ENCODE data around the gene PATL1. TPM values are rescaled to one million over a fixed set of nuclear protein-coding genes. Genes with fewer than 3 reads are reported as not detected.

Gene PATL1
- total RNA-seq, 1 donor from 2014 or later: 37.4 TPM

DNA sequence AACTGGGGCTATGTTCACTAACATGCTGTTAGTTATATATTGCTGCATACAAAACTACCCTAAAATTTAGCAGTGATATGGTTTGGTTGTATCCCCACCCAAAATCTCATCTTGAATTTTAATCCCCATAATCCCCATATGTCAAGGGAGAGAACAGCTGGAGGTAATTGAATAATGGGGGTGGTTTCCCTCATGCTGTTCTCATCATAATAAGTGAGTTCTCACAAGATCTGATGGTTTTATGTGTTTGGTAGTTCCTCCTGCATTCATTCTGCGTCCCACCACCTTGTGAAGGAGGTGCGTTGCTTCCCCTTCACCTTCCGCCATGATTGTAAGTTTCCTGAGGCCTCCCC, 10.0 kb upstream of the PATL1 start:
- TF ChIP-seq, protein P1, sequence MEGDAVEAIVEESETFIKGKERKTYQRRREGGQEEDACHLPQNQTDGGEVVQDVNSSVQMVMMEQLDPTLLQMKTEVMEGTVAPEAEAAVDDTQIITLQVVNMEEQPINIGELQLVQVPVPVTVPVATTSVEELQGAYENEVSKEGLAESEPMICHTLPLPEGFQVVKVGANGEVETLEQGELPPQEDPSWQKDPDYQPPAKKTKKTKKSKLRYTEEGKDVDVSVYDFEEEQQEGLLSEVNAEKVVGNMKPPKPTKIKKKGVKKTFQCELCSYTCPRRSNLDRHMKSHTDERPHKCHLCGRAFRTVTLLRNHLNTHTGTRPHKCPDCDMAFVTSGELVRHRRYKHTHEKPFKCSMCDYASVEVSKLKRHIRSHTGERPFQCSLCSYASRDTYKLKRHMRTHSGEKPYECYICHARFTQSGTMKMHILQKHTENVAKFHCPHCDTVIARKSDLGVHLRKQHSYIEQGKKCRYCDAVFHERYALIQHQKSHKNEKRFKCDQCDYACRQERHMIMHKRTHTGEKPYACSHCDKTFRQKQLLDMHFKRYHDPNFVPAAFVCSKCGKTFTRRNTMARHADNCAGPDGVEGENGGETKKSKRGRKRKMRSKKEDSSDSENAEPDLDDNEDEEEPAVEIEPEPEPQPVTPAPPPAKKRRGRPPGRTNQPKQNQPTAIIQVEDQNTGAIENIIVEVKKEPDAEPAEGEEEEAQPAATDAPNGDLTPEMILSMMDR (conservative IDR thresholded peaks at IDR 0.05): no peak
- no peak for DNase-seq (ENCODE audit: extremely low spot score, unreplicated experiment)
- Mint-ChIP-seq H3K9me3 (no peaks in the 10 kb centered on the region), H3K27me3 (peaks cover 4% of the 10 kb centered on the region), H3K4me3 (no peak overlapping the region), H3K4me1 (ENCODE audit: unreplicated experiment) (peaks cover 6% of the 10 kb centered on the region), H3K36me3 (no peaks in the 10 kb centered on the region), H3K27ac (no peak overlapping the region)

DNA sequence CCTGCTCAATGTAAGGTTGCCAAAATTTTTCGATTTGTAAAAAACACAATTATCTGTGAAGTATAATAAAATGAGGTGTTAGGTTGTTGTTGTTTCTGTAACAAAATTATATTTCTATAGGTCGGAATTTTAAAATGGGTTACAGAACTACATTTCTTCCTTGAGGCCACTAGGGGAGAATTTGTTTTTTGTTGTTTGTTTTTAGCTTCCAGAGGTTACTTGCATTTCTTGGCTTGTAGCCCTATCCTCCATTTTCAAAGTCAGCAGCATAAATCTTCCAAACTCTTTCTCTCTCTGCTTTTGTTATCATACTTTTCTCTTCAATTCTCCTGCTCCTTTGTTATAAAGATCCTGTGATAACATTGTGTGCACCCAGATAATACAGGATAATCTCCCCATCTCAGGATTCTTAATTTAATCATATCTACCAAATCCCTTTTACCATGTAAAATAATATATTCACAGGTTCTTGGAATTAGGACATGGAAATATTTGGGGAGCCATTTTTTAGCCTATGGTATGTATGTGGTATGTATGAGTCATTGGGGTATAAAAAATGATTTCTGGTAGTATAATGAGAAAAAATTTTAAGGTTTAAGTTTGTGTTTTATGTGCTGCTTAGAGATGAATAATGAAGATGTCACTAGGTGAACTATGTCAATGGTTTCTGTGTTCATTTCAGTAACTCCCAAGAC, 9.4 kb upstream of the PATL1 start:
- Mint-ChIP-seq H3K27me3 (peaks cover 4% of the 10 kb centered on the region), H3K9me3 (no peaks in the 10 kb centered on the region), H3K36me3 (no peaks in the 10 kb centered on the region), H3K4me3 (no peak overlapping the region), H3K27ac (no peak overlapping the region), H3K4me1 (ENCODE audit: unreplicated experiment) (peaks cover 6% of the 10 kb centered on the region)
- TF ChIP-seq, protein P1 (conservative IDR thresholded peaks at IDR 0.05): peak; percentile 47
- no peak for DNase-seq (ENCODE audit: extremely low spot score, unreplicated experiment)

DNA sequence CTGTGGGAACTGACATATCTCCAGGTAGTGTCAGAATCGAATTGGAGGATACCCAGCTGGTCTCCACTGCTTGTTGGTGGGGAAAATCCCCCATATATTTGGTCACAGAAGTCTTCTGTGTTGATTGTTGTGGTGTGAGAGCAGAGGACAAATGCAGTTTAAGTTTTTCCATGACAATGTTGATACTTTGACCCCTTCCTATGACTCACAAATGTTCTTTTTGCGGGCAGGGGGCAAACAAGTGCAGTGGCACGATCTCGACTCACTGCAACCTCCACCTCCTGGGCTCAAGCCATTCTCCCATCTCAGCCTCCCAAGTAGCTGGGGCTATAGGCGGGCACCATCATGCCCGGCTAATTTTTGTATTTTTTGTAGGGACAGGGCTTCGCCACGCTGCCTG, 7.4 kb upstream of the PATL1 start:
- H3K4me3 Mint-ChIP-seq: no peak overlapping the region

DNA sequence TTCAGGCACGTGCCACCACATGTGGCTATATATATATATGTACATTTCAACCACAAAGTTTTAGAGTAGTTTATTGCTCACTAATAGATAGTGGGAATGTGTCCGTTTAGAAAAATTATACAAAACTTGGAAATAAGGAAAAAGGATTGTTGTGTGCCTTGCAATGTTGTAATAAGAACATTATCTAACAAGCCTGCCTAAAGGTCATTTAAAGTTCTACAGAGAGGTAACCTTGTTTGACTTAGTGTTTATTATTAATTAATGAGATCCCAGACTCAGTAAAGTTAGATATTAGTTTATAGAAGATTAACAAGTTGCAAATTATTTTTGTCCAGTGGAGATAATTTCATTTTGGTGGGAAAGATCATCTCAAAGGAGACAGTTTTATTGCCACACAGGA, 5.5 kb upstream of the PATL1 start:
- no peaks in the 10 kb centered on the region for H3K36me3 Mint-ChIP-seq

More for the DNA sequence above, 7.4 kb upstream of the PATL1 start:
- TF ChIP-seq, protein P1 (conservative IDR thresholded peaks at IDR 0.05): no peak
- Mint-ChIP-seq H3K27me3 (peaks cover 4% of the 10 kb centered on the region), H3K4me1 (ENCODE audit: unreplicated experiment) (peaks cover 6% of the 10 kb centered on the region), H3K9me3 (no peaks in the 10 kb centered on the region), H3K36me3 (no peaks in the 10 kb centered on the region), H3K27ac (no peak overlapping the region)
- DNase-seq (ENCODE audit: extremely low spot score, unreplicated experiment): no peak

DNA sequence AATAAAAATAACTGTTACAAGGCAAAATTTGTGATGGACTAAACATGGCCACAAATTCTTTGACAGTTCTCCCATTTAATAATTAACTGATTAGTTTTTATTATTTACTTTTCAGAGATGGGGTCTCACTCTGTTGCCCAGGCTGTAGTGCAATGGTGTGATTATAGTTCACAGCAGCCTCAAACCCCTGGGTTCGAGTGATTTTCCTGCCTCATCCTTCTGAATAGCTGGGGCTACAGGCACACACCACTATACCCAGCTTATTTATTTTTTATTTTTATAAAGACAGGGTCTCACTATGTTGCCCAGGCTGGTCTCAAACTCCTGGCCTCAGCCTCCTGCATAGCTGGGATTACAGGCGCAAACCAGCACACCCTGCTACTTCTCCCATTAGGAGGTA, 4.5 kb upstream of the PATL1 start:
- no peak overlapping the region for H3K4me3 Mint-ChIP-seq
- no peak for DNase-seq (ENCODE audit: extremely low spot score, unreplicated experiment)

More for the DNA sequence above, 5.5 kb upstream of the PATL1 start:
- Mint-ChIP-seq H3K27ac (no peak overlapping the region), H3K27me3 (peaks cover 4% of the 10 kb centered on the region), H3K4me3 (no peak overlapping the region), H3K9me3 (no peaks in the 10 kb centered on the region), H3K4me1 (ENCODE audit: unreplicated experiment) (peaks cover 7% of the 10 kb centered on the region)
- no peak for DNase-seq (ENCODE audit: extremely low spot score, unreplicated experiment)
- TF ChIP-seq, protein P1 (conservative IDR thresholded peaks at IDR 0.05): no peak

More for the DNA sequence above, 4.5 kb upstream of the PATL1 start:
- Mint-ChIP-seq H3K27ac (no peak overlapping the region), H3K9me3 (no peaks in the 10 kb centered on the region), H3K36me3 (no peaks in the 10 kb centered on the region), H3K27me3 (peaks cover 4% of the 10 kb centered on the region), H3K4me1 (ENCODE audit: unreplicated experiment) (peaks cover 7% of the 10 kb centered on the region)
- TF ChIP-seq, protein P1 (conservative IDR thresholded peaks at IDR 0.05): no peak

Measured in type B pancreatic cell (in vitro differentiated cells).